ENCODE results near the gene THUMPD2.
"Not testable (repeated sequence)": the region's sequence is repeated elsewhere in the genome, so short reads cannot be mapped to it uniquely, and the experiment has no call there.

THUMPD2 gene

DNA sequence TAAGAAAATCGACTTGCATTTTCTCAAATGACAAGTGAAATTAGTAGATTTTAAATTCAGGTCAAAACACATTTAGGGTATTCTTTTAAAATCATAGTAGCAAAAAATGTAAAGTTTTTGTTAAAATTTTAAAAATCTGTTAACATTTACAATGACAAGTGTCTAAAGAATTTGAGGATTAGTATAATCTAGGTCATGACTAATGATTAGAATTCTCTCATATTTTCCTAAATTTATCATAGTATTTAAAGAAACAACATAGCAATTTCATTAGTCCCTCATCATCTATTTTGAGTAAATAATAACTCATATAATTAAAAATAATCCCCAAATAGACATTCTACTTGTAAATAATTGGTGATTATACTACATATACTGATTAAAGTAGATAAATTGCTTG is 23.6 kb downstream of the THUMPD2 start:
- no peak for DNase-seq

DNA sequence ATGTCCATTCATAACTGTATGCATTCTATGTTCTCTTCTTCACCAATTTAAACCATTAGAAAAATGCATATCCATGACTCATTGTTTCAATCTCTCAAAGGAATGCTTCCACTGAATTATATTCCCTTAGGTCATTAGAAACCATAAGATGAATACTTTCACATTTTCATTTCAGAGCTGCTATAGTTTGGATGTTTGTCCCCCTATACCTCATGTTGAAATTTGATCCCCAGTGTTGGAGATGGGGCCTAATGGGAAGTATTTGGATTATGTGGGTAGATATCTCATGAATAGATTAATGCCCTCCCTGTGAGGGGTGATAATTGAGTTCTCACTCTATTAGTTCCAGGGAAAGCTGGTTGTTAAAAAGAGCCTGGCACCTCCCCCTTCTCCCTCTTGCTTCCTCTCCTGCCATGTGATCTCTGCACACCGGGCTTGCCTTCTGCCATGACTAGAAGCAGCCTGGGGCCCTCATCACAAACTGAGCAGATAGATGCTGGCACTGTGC is 35.7 kb downstream of the THUMPD2 start:
- no peak for DNase-seq

DNA sequence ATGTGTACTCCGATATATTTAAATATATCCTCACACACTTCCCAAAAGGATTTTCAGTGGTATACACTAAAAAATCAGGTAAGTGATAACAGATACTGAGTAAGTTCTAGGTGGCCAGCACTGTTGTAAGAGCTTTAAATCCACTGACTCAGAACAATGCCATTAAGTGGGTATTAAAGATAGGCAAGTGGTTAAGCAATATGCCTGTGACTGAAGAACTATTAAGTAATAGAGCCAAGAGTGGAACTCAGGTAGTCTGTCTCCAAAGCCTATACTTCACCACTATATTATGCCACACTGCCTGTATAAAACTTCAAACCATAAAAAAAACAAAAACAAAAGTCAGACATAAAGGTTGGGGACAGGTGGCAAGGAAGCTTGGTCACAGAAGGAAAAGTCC is 37.2 kb downstream of the THUMPD2 start:
- DNase-seq: no peak

DNA sequence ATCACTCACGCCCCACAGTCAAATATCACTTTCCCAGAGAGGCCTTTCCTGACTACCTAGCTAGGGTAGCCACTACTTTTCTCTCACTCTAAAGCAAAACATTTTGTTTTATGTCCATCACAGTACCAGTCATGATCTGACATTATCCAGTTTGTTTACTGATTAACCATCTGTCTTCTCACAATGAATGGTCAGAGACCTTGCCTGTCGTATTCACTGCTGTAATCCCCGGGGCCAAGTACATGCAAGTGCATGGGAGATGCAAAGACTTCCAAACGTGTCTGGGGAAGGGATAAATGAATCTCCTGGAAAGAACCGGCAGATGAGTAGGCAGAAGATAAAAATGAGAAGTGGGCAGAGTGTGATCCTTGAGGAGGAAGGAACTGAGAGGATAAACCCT is 39.7 kb downstream of the THUMPD2 start:
- no peak for DNase-seq

DNA sequence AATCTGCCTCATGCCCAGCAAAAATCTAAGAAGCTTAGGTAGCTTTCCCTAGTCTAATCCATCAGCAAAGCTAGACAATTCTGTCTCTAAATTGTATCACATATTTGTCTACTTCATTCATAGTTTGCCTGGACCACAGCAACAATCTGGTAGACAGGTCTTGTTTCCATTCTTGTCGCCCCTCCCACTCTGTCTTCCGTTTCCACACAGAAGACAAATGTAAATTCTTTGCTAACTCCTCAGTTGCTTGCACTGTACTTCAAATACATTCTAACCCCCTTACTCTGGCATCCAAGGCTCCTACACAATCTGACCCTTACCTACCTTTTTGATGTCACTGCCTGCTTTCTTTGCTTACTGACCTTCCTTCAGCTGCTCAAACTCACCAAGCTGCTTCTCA is 40.1 kb downstream of the THUMPD2 start:
- no peak for DNase-seq

DNA sequence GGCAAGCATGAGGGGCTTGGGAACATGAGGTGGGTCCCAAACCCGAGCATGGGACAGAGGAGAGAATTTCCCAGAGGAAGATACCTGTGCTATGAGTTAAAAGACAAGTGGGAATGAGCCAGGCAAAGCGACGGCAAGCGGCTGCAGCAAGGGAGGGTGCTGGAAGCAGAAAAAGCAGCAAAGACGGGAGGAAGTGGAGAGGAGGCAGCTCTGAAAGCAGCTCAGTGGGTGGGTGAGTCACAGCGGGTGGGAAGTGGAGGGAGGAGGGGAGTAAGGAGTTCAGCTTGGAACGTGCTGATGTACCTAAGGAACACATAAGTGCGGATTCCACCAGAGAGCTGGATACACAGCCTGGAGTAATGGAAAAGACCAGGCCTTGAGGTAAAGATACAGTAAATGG is 41.4 kb downstream of the THUMPD2 start:
- DNase-seq: peak in 25 of 56 donors; percentile 4 to 66 (median 25)

DNA sequence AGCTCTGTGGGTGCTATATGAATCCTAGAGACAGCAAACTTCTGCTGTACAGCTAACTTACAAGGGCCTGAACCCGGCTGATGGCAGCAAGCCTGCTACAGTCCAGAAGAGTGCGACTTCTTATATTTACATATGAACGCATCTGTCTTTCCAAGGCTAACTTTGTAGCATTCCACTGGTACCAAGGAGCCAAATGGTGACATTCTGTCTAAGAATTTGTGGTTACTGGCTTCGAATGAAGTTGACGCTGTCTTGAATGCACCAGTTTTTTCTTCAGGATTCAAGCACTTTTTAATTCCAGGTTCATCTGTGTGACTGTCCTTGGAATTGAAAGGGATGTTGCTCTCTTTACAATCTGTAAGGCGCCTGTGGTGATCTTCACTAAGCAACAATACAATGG is 42.4 kb downstream of the THUMPD2 start:
- no peak for DNase-seq

DNA sequence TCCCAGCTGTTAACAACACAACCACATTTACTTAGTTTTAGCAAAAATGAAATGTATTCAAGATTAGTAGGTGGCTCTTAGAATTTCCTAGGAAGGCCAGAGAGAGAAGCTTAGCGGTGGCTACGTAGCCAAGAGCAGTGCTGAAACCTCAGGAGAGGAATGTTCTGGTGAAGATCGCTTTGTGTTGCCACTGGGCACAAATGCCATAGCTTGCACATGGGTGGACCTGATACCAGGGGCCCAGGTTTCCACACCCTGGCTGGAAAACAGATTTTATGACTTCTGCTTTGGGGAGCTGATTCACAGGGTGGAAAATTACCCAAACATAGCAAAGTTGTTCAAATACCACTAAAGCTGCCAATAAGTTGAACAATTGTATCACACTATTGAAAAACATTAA is 43.4 kb downstream of the THUMPD2 start:
- DNase-seq: no peak

DNA sequence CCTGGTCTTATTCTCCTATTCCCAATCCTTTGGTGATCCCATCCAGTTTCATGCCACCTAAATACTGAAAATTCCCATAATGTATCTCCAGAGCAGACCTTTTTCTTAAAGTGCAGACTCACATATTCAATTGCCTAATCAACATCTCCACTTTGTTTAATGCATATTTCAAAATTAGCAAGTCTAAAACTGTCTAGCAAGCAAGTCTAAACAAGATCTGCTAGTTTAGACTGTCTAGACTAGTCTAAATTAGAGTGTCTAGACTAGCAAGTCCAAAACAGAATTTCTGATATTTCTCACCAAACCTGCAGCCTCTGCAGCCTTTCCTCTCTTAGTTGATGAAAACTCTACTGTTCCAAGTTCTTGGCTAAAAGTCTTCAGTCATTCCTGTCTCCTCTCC is 44.6 kb downstream of the THUMPD2 start:
- DNase-seq: no peak

DNA sequence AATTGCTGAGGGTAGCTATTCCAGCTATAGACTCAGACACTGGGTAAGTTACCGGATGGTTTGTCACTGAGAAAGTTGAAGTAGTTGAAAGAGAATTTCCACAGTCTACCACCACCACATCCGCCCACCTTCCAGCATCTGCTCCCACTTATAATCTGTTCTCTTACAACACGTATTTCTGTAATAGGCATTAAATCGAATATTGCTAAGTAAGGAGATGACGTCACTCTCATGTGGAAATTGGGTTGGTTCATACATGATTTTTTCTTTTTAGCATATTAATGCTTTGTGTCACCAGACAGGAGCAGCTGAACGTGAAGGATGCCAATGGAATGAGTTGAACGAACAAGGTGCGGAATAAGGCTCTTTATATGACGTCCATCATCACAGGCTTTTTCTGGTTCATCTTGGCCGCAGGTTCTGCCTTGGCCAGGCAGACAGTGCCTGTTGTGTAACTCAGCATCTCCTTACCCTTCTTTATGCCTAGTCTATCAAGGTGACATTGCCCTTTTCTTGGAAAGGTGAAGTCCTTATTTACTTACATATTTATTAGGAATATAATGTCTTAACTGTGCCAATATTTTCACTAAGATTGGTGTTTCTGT is 45.9 kb downstream of the THUMPD2 start:
- peak in 1 of 56 donors; percentile 17 for DNase-seq

DNA sequence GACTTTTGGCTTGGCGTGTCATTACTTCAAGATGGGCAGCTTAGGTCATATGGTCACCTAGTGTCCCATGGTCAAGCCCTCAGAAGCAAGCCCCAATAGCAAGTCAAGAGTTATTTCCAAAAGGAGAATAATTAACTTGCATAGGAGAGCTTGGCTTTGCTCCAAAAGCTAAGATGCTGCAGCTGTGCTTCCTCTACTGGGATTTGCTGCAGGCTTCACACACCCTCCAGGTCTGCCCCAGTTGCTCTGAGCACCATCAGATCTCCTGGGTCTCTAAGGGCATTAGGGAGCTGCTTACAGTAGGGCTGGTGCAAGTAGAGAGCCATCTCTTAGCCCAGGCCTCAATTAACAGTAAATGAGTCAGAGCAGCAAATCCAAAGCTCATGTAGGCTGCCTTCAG is 46.6 kb downstream of the THUMPD2 start:
- no peak for DNase-seq

DNA sequence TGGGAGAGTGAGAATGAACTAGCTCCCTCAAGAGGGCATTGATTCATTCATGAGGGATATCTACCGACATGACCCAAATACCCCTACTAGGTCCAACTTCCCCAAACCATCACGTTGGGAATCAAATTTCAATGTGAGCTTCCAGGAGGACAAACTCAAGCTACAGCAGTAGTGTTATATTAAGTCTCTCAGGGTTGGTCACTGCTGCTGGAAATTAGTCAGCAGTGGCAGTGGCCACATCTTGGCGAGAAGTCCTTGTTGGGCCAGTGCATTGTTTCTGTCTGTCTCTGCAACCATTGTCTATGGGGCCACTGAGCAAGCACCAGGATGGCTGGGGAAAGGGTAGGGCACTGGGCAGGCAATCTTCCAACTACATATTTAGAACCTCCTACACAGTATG is 47.5 kb downstream of the THUMPD2 start:
- no peak for DNase-seq

DNA sequence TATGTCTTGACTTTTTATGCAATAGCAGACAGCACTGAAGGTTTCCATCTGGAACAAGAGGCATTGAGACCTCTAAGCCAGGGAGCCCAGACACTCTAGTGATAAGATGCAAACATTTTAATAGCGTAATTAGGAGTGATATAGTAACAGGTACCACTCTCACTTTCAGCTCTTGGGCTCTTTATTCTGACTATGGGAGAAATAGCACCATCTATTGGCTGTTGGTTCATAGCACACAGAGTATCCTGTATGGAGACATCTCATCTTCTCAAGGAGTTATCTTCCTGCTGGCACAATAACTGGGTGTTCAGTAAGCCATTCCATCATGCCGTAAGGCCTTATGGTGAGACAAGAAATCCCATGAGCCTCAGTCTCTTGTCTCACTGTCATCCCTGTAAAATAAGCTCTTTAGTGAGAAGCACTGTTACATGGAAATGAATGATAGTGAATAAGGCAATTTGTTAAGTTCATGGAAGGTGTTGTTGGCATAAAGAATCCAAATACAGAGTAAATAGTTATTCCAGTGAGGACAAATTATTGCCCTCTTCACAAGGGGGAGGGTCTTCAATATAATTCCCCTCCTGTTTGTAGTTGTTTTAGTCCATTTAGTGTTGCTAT is 48.3 kb downstream of the THUMPD2 start:
- DNase-seq: no peak

DNA sequence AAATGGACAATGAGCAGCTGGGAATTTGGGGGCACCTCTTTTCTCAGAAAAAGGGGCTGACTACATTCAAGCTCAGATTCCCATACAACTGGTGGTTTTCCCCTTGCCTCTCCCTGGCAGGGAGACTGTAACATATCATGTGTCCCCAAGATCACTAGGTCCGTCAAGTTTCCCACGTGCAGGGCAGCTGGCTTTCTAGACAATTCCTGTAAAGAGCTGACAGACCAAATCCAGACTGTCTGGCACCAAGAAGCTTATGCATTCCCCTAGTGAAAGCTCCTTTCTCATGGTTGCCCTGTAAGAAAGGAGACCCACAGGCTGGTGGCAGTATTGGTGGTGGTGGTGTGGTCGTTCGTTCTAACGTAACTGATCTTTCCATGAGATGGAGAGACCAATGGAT is 48.8 kb downstream of the THUMPD2 start:
- no peak for DNase-seq

DNA sequence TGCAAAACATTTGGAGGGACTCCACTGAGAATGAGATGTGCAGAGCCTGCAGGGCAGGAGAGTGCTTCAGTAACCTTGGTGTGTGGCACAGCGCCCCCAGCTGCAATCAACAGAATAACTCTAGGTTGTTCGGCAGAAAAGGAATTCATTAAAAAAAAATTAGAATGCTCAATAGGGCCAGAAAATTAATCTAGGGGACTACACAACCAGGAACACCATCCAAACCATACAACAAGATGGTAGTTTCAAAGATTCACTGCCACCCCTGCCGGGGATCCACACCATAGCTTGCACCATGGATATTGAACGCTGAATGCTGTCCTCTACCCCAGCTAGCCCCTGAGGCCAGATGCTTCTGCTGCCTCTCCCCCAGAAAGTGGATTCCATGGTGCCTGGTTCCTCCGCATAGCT is 50.1 kb downstream of the THUMPD2 start:
- DNase-seq: peak in 11 of 56 donors; percentile 6 to 41 (median 12)

DNA sequence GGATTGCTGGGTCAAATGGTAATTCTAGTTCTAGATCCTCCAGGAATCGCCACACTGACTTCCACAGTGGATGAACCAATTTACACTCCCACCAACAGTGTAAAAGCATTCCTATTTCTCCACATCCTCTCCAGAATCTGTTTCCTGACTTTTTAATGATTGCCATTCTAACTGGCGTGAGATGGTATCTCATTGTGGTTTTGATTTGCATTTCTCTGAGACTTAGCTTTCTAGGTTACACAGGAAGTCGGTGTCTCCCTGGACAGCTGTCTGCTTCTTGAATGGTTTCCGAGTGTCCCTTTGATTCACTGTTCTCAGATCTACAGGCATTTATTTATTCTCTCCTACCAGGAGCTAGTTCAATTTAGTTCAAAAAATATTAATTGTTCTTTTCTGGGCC is 51.0 kb downstream of the THUMPD2 start:
- DNase-seq: not testable (repeated sequence)

DNA sequence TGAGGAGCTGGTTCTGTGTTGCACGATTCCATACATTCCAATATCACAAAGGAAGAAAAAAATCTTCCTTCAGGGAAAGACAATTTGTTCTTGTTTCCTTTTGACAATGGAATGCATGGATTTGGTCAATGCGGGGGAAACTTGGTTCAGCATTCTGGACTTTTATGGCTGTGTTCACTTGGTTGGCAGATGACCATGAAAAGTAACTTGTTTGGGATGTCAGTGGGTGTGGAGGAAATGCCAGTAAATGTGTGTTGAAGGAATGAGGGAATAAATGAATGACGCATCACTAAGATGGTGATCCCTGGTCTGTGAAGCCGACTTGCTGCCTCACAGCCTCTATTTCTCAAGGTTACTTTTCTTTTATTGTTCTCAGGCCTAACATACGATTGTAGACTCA is 53.7 kb downstream of the THUMPD2 start:
- DNase-seq: no peak

DNA sequence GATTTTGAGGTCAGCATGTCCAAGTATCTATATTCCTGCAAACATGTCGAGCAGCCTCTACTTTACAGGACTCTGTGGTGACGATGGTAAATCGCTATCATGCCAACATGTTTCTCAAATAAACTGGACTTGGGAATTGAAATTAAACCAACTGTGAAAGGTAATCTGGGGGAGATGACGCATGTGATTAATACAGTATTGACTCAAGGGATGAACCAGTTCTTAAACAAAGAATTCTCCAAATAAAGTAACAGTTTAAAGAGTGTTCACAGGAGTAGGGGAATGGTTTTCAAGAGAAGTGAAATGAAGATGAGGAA is 54.3 kb downstream of the THUMPD2 start:
- DNase-seq: no peak

DNA sequence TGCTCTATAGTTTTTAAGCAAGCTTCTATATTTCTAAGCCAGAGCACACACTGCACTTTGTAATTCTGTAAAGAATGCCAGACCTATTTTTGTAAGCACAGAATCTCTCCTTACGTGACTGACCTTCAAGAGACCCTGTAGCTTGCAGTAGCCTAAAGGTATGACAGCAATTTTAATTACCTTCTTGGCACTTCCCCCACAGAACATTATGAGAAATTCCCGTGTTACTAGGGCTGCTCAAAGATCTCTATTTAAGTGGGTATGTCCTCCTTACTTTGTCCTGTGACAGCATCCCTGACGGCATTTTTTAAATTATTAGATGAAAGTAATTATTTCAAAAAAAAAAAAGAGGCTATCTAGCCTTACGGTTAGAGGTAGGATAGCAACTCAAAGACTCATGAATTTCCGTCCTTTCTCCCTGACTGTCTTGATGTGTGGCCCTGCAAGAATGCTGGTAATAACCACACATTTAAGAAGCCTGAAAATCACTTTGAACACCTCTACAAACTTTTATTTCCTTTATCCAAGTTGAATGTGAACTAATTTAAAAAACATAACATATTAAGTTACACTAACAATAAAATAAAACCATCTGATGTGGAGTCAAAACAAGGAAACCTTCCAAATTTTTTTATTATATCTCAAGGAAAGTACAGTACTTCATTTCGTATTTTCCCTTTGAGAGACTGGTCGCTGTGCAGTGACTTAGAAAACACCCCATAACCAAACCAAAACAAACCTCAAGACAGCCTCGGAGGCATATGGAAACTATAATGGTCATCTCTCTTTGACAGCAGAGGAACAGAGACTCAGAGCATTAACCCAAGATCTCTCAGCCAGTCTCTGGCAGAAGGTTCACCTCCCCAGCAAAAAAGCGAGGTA is 54.9 kb downstream of the THUMPD2 start:
- no peak for DNase-seq

DNA sequence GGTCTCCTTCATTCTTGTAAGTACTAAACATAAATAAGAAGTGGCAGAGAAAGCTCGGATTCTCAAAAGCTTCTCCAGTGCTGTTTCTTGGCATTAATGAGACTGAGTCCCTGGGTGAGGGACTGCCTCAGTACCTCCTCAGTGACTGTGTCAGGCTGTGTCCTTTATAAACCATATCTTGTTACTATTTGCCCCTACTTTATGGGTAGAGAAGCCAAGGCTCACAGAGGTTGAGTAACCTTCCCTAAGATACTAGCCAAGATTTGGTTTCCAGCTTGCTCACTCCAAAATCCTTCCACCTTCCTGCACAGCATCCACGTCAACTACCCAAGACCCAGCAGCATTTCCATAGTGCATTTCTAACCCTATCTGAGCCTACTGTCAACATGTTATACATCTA is 55.6 kb downstream of the THUMPD2 start:
- no peak for DNase-seq

DNA sequence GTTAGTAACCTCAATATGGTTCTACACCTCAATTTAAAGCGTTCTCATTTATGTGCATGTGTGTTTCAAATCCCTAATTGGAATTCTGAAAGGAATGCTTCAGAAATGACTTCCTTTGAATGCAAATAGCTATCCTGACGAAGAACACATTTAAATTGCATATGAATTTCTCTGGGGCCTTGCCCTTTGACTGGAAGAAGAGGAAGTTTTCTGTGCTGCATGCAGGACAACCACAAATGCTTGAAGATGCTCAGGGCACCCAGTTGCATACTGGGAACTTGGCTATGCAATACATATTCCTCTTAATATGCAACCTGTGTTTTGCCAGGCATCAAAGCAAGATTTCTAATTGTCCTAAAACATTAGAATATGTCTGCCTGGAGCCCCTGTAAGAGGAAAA is 58.1 kb downstream of the THUMPD2 start:
- DNase-seq: no peak

DNA sequence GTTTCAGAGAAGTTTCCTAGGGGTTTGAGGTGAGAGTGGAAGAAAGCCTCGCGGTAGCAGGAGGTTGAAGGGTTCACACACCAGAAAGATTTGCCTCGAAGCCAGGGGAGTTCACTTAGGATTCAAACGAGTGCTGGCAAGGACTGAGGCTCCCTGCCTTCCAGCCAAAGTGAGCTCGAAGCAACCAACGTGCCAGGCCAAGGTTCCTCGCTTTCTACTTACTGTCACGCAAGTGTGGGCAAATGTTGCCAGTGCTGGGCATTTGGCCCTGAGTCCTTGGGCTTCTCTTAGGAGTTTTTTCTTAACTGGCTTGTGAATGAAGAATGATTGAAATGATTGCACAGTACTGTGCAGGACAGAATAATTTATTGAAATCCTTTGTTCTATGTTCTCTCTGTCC is 59.7 kb downstream of the THUMPD2 start:
- DNase-seq: peak in 41 of 56 donors; percentile 12 to 86 (median 45)

DNA sequence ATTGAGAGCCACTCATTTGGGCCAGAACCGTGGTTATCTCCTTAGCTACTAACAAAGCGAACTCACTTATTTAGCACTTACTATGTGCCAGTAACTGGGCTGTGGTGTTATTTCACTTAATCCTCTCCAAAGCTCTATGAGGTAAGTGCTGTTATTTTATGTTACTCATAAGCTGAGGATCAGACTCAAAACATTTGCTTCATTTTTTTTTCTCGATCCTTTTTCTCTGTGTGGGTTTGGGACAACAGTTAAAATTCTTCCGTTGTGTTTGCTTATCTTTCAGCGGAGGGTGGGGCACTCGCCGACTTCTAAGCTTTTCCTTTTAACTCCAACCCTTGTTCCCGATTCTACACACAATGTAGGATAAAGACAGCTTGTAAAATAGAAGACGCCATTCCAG is 60.6 kb downstream of the THUMPD2 start:
- DNase-seq: no peak

Data from amygdala (tissue), 56 donors.